Measurements from ENCODE around the gene CSNK1G1.

GRCh38 chr15:64216730-64217428 lies 139.1 kb downstream of the CSNK1G1 start:
- TF ChIP-seq CTCF (conservative IDR thresholded peaks at IDR 0.05; ENCODE audit: low read depth, low read length), result no peak
- TF ChIP-seq EZH2 (IDR thresholded peaks at IDR 0.05; ENCODE audit: borderline replicate concordance, low read depth, low read length, poor library complexity, severe bottlenecking), result no peak
